Stomach (tissue), 9 donors: ENCODE results near the gene LRRC15. TPM values are rescaled to one million over a fixed set of nuclear protein-coding genes. Genes with fewer than 3 reads are reported as not detected.

Experiments
- DNase-seq, 2 donors: peaks; one replicate each; pipeline versions ENCODE4 v3.0.0 to v3.0.0-alpha.2; 2013 to 2019
- H3K27ac ChIP-seq, 5 donors: fragments of 200-600 bp in 4 of 5; sonication (generic) in 4 of 5; one replicate each; pipeline ENCODE4 v1.5.1; 2013 to 2019; ENCODE audit warnings: mild to moderate bottlenecking in 1 of 5, moderate library complexity in 1 of 5
- H3K27me3 ChIP-seq, 3 donors: fragments of 200-600 bp; sonication (generic); one replicate each; pipeline ENCODE4 v1.5.1; 2017 to 2019; ENCODE audit warnings: mixed run types in 1 of 3
- H3K36me3 ChIP-seq, 4 donors: fragments of 200-600 bp; sonication (generic); 1 replicate in 3 of 4; 2 replicates in 1 of 4; pipeline ENCODE4 v1.5.1; 2016 to 2019
- H3K4me1 ChIP-seq, 4 donors: fragments of 200-600 bp; sonication (generic); one replicate each; pipeline ENCODE4 v1.5.1; 2016 to 2019
- H3K4me3 ChIP-seq, 4 donors: fragments of 200-600 bp; sonication (generic) in 3 of 4; one replicate each; pipeline ENCODE4 v1.5.1; 2016 to 2019; ENCODE audit warnings: mild to moderate bottlenecking in 1 of 4
- H3K9me3 ChIP-seq, 4 donors: fragments of 200-600 bp; sonication (generic); one replicate each; pipeline ENCODE4 v1.5.1; 2016 to 2019
- EP300 ChIP-seq: sonication (generic); formaldehyde crosslinking; IDR thresholded peaks from one replicate; pipeline ENCODE4 v1.6.1; 2017; ENCODE audit warnings: antibody characterized with exemption
- POLR2A ChIP-seq, 4 donors: fragments of 450-650 bp; IDR thresholded peaks; one replicate each; pipeline ENCODE4 v1.6.1; 2016; ENCODE audit warnings: antibody characterized with exemption in 4 of 4, control low read depth in 2 of 4, mild to moderate bottlenecking in 1 of 4, moderate library complexity in 1 of 4
- POLR2AphosphoS5 ChIP-seq, 3 donors: sonication (generic); formaldehyde crosslinking; IDR thresholded peaks; one replicate each; pipeline ENCODE4 v1.6.1; 2016; ENCODE audit warnings: antibody characterized with exemption in 3 of 3
- WGBS, 5 donors: extraction: QIAGEN DNeasy Blood & Tissue Kit in 3 of 5; methylation state at CpG; one replicate each; pipeline versions ENCODE4 v1.1.5 to v1.1.7; 2013 to 2018; 5-methylcytosine and 5-hydroxymethylcytosine counted together
- intact Hi-C: fragments of 100-400 bp; cut with DNase I; formaldehyde crosslinking; loops from one replicate; pipeline ENCODE4 v1.15.1; 2023; ENCODE audit warnings: low total_unique reads
- polyA plus RNA-seq, 3 donors: library from polyadenylated mRNA; stranded (reverse); fragments of 200-250 nt; gene quantifications; one replicate each; pipeline ENCODE4 v1.2.3, GENCODE V29; 2013
- total RNA-seq, 5 donors: library from RNA; depleted of rRNA; stranded (reverse); fragments of >200 nt; gene quantifications; one replicate each; pipeline versions ENCODE4 v1.1.0 to v1.2.3, GENCODE V29; 2014 to 2016
- TF ChIP-seq, protein P1 (sequence below), 7 experiments: fragments of 450-650 bp in 4 of 7; fragments of 200-600 bp in 3 of 7; sonication (generic) in 3 of 7; IDR thresholded peaks; one replicate each; pipeline ENCODE4 v1.5.1; 2016 to 2019; ENCODE audit warnings: antibody characterized with exemption in 7 of 7, control low read depth in 2 of 7, mild to moderate bottlenecking in 1 of 7
- donor health status: healthy with polysubstance abuse.
- donor health status: Bipolar disorder and iron deficiency.
- donor health status: healthy.

LRRC15 gene
- total and polyA plus RNA-seq, 8 donors = 0.03 to 1.7 (median 0.43) TPM; not detected in 3

GRCh38 chr3:194364652-194365434 is 4.7 kb downstream of the LRRC15 start:
- intact Hi-C loops = no loop called here
- peak overlapping the region in 1 of 5 donors; percentile 14 for H3K27ac ChIP-seq
- peaks cover 0 to 22% (median 8%) of the 10 kb centered on the region in 3 donors for H3K27me3 ChIP-seq
- TF ChIP-seq POLR2A (IDR thresholded peaks at IDR 0.05) = no peak
- TF ChIP-seq POLR2AphosphoS5 (IDR thresholded peaks at IDR 0.05) = no peak
- no peak for TF ChIP-seq EP300
- TF ChIP-seq, protein P1, sequence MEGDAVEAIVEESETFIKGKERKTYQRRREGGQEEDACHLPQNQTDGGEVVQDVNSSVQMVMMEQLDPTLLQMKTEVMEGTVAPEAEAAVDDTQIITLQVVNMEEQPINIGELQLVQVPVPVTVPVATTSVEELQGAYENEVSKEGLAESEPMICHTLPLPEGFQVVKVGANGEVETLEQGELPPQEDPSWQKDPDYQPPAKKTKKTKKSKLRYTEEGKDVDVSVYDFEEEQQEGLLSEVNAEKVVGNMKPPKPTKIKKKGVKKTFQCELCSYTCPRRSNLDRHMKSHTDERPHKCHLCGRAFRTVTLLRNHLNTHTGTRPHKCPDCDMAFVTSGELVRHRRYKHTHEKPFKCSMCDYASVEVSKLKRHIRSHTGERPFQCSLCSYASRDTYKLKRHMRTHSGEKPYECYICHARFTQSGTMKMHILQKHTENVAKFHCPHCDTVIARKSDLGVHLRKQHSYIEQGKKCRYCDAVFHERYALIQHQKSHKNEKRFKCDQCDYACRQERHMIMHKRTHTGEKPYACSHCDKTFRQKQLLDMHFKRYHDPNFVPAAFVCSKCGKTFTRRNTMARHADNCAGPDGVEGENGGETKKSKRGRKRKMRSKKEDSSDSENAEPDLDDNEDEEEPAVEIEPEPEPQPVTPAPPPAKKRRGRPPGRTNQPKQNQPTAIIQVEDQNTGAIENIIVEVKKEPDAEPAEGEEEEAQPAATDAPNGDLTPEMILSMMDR (IDR thresholded peaks at IDR 0.05) = no peak
- no peaks in the 10 kb centered on the region for H3K36me3 ChIP-seq
- peak in 1 of 2 donors; percentile 74 for DNase-seq
- WGBS, 5 donors = 53 to 65% (median 57%) methylated on average over 15 to 20 of the region's 20 CpGs
- no peak overlapping the region for H3K4me3 ChIP-seq
- H3K4me1 ChIP-seq = peaks cover 0 to 25% (median 12%) of the 10 kb centered on the region in 4 donors
- no peaks in the 10 kb centered on the region for H3K9me3 ChIP-seq

DNA sequence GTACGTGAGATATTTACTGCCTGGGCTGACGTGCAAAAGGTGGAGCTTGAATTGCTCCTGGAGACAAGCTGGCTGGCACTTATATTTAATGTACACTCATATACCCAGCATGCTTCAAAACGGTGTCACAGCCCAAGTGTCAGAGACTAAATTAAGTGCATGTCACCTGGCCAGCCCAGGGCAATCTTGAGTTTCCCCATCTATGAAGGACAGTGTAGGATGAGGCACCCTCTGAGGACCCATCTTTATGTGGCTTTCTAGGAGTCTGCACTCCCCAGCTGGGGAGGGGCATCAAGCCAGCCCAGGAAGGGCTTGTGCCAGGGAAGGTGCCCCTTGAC is 5.3 kb downstream of the LRRC15 start:
- Histone ChIP-seq H3K27ac (peak overlapping the region in 1 of 5 donors; percentile 14), H3K4me1 (peaks cover 0 to 19% (median 9%) of the 10 kb centered on the region in 4 donors), H3K27me3 (peaks cover 0 to 16% (median 5%) of the 10 kb centered on the region in 3 donors), H3K9me3 (no peaks in the 10 kb centered on the region), H3K36me3 (no peaks in the 10 kb centered on the region), H3K4me3 (no peak overlapping the region)
- no peak for DNase-seq
- intact Hi-C loops = no loop called here
- 55 to 80% (median 64%) methylated on average over 3 of the region's 3 CpGs for WGBS, 5 donors
- TF ChIP-seq POLR2A (IDR thresholded peaks at IDR 0.05) (no peak), POLR2AphosphoS5 (IDR thresholded peaks at IDR 0.05) (no peak), EP300 (no peak)
- TF ChIP-seq, protein P1 (IDR thresholded peaks at IDR 0.05) = no peak

DNA sequence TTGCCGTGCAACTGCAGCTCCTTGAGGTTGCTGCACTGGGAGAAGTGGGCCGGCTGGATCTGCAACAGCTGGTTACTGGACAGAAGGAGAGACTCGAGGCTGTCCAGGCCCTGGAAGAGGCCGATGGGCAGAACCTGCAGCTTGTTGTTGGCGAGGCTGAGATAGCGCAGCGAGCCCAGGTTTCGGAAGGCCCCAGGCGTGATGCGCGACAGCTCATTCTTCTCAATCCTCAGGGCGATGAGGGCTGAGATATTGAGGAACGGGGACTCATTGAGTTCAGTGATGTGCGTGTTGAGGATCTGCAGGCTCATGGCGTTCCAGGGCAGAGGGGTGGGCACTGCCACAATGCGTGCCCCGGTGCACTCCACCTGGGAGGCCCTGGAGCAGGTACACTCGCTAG is 9.0 kb downstream of the LRRC15 start:
- H3K4me3 ChIP-seq = no peak overlapping the region
- WGBS, 5 donors = 87 to 92% (median 91%) methylated on average over 17 to 18 of the region's 18 CpGs
- intact Hi-C loops = no loop called here
- no peaks in the 10 kb centered on the region for H3K9me3 ChIP-seq
- H3K27me3 ChIP-seq = peaks cover 0 to 4% (median 0%) of the 10 kb centered on the region in 3 donors
- H3K36me3 ChIP-seq = no peaks in the 10 kb centered on the region
- H3K4me1 ChIP-seq = peaks cover 0 to 14% (median 9%) of the 10 kb centered on the region in 4 donors
- TF ChIP-seq POLR2A (IDR thresholded peaks at IDR 0.05) (no peak), POLR2AphosphoS5 (IDR thresholded peaks at IDR 0.05) (no peak), EP300 (no peak)
- TF ChIP-seq, protein P1 (IDR thresholded peaks at IDR 0.05) = no peak
- no peak for DNase-seq
- no peak overlapping the region for H3K27ac ChIP-seq

DNA sequence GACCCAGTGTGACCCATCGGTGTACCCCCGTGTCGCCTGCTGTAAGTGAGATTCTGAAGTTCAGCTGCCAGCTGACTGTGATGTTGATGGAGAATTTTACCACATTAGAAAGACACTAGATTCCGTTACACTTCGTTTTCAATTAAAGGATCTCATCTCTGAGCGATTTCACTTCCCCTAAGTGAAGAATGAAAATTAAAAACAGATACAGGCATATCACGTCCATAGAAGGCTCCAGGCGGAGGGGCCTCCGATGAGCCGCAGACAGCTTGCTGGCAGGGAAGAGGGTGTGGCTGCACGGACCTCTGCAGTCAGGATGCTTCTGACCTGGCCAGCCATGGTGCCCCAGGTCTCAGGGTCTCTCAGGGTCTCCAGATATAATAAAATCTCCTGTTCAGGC is 11.9 kb downstream of the LRRC15 start:
- Histone ChIP-seq H3K9me3 (no peaks in the 10 kb centered on the region), H3K4me1 (no peaks in the 10 kb centered on the region), H3K27me3 (peaks cover 0 to 4% (median 0%) of the 10 kb centered on the region in 3 donors), H3K27ac (no peak overlapping the region), H3K36me3 (no peaks in the 10 kb centered on the region), H3K4me3 (no peak overlapping the region)
- intact Hi-C loops = no loop called here
- DNase-seq = no peak
- 88 to 93% (median 90%) methylated on average over 11 of the region's 11 CpGs for WGBS, 5 donors
- TF ChIP-seq POLR2A (IDR thresholded peaks at IDR 0.05) (no peak), POLR2AphosphoS5 (IDR thresholded peaks at IDR 0.05) (no peak), EP300 (no peak)
- TF ChIP-seq, protein P1 (IDR thresholded peaks at IDR 0.05) = no peak
